Stimulated activated CD4-positive, alpha-beta T cell treated with anti-CD3 and anti-CD28 coated beads, Interleukin-1b, Interleukin-23, amount 100 ng/mL, for 24 hours (primary cell): ENCODE data around the gene EBNA1BP2.
"Not testable (repeated sequence)": the region's sequence is repeated elsewhere in the genome, so short reads cannot be mapped to it uniquely, and the experiment has no call there.

Experiments used
- DNase-seq, 4 experiments: peaks; one replicate each; pipeline ENCODE4 v3.0.0-alpha.2; 2020; ENCODE audit warnings: low read depth in 4 of 4, low spot score in 1 of 4

EBNA1BP2 gene

DNA sequence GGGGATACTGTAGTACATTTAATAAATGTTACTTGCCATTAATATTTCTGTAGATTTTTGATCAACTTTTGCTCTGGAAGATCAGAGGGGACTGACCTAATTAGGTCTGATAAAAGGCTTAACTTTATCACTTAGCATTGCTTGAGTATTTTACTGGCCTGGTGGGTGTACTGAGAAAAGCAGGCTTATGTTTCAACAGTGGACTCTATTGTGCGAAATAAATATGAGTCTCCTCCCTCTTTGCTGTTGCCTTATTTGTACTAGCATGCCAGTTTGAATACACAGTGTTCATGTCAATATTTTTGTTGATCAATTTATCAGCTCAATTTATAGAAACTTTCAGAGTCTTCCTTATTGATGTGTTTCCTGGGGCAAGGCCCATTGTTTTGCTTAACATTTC lies 49.1 kb downstream of the EBNA1BP2 start:
- DNase-seq: no peak

DNA sequence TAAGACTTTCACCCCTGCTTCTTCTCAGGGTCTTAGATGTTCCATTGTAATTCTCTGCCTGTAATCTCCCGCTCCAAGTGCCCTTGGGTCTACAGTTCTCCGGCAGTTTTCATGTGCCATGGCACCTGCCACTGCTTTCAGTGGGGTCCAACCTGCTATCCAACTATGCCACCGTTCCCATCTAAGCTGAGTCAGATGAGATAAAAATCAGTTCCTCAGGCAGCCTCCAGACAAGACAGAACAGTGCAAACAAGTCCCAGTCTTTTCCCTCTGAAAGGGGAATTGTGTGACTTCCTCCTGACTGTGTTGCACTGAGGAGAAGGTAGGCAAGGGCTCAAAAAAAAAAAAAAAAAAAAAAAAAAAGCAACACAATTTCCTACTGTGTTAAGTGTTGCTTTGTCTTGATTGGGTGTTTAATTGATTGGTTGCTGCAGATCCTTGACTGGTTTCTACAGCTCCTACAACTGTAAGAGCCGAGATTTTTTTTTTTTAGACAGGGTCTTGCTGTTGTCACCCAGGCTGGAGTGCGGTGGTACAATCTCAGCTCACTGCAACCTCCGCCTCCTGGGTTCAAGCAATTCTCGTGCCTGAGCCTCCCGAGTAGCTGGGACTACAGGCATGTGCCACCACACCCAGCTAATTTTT lies 50.7 kb downstream of the EBNA1BP2 start:
- DNase-seq: no peak

DNA sequence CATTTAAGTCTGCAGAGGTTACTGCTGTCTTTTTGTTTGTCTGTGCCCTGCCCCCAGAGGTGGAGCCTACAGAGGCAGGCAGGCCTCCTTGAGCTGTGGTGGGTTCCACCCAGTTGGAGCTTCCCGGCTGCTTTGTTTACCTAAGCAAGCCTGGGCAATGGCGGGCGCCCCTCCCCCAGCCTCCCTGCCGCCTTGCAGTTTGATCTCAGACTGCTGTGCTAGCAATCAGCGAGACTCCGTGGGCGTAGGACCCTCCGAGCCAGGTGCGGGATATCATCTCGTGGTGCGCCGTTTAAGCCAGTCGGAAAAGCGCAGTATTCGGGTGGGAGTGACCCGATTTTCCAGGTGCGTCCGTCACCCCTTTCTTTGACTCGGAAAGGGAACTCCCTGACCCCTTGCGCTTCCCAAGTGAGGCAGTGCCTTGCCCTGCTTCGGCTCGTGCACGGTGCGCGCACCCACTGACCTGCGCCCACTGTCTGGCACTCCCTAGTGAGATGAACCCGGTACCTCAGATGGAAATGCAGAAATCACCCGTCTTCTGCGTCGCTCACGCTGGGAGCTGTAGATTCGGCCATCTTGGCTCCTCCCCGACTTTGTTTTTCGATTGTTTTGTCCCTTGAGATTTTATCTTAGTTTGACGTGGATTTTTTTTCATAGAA lies 52.0 kb downstream of the EBNA1BP2 start:
- not testable (repeated sequence) for DNase-seq
